Measurements from ENCODE around the gene LRMDA. TPM values are rescaled to one million over a fixed set of nuclear protein-coding genes. Genes with fewer than 3 reads are reported as not detected.
"Not testable (repeated sequence)": the region's sequence is repeated elsewhere in the genome, so short reads cannot be mapped to it uniquely, and the experiment has no call there.

Gene LRMDA
- total RNA-seq, 1 donor: under 0.01 TPM

GRCh38 chr10:75512203-75512933 is 80.9 kb downstream of the LRMDA start:
- no peak for DNase-seq (ENCODE audit: low read depth)

GRCh38 chr10:75513292-75513885 is 82.0 kb downstream of the LRMDA start:
- TF ChIP-seq CTCF (IDR thresholded peaks at IDR 0.05; ENCODE audit: insufficient read depth, low read depth, low read length): no peak

More at GRCh38 chr10:75512203-75512933, 80.9 kb downstream of the LRMDA start:
- no peak for TF ChIP-seq CTCF (IDR thresholded peaks at IDR 0.05; ENCODE audit: insufficient read depth, low read depth, low read length)
- no peak overlapping the region for H3K4me3 ChIP-seq (ENCODE audit: low read depth, low read length)

GRCh38 chr10:75514830-75515229 is 83.4 kb downstream of the LRMDA start:
- TF ChIP-seq CTCF (IDR thresholded peaks at IDR 0.05; ENCODE audit: insufficient read depth, low read depth, low read length): no peak
- DNase-seq (ENCODE audit: low read depth): no peak
- no peak overlapping the region for H3K4me3 ChIP-seq (ENCODE audit: low read depth, low read length)

More at GRCh38 chr10:75513292-75513885, 82.0 kb downstream of the LRMDA start:
- no peak overlapping the region for H3K4me3 ChIP-seq (ENCODE audit: low read depth, low read length)
- DNase-seq (ENCODE audit: low read depth): no peak

- DNase-seq (ENCODE audit: low read depth); H3K4me3 ChIP-seq (ENCODE audit: low read depth, low read length): not testable (repeated sequence)
Observed at GRCh38 chr10:75516154-75516553, 84.7 kb downstream of the LRMDA start.

- not testable (repeated sequence) for H3K4me3 ChIP-seq (ENCODE audit: low read depth, low read length); DNase-seq (ENCODE audit: low read depth)
Observed at GRCh38 chr10:75519213-75519612, 87.8 kb downstream of the LRMDA start.

GRCh38 chr10:75521194-75521829 is 89.9 kb downstream of the LRMDA start:
- not testable (repeated sequence) for H3K4me3 ChIP-seq (ENCODE audit: low read depth, low read length); DNase-seq (ENCODE audit: low read depth)

- TF ChIP-seq CTCF (IDR thresholded peaks at IDR 0.05; ENCODE audit: insufficient read depth, low read depth, low read length): no peak
- DNase-seq (ENCODE audit: low read depth): no peak
Observed at GRCh38 chr10:75525067-75525466, 93.6 kb downstream of the LRMDA start.

GRCh38 chr10:75525646-75526045 is 94.2 kb downstream of the LRMDA start:
- no peak for DNase-seq (ENCODE audit: low read depth)
- no peak overlapping the region for H3K4me3 ChIP-seq (ENCODE audit: low read depth, low read length)
- TF ChIP-seq CTCF (IDR thresholded peaks at IDR 0.05; ENCODE audit: insufficient read depth, low read depth, low read length): no peak

More at GRCh38 chr10:75525067-75525466, 93.6 kb downstream of the LRMDA start:
- no peak overlapping the region for H3K4me3 ChIP-seq (ENCODE audit: low read depth, low read length)

Data from fibroblast of villous mesenchyme (primary cell).